GM04503 (cell line): ENCODE measurements around the gene ROCK2.
A peak's percentile ranks its signal among the peaks of the same experiment; 100 is the strongest.
"Not testable (repeated sequence)": the region's sequence is repeated elsewhere in the genome, so short reads cannot be mapped to it uniquely, and the experiment has no call there.

Experiments used
- DNase-seq: peaks from one replicate; pipeline ENCODE4 v3.0.0-alpha.2; 2012; ENCODE audit warnings: low read depth

ROCK2 gene

DNA sequence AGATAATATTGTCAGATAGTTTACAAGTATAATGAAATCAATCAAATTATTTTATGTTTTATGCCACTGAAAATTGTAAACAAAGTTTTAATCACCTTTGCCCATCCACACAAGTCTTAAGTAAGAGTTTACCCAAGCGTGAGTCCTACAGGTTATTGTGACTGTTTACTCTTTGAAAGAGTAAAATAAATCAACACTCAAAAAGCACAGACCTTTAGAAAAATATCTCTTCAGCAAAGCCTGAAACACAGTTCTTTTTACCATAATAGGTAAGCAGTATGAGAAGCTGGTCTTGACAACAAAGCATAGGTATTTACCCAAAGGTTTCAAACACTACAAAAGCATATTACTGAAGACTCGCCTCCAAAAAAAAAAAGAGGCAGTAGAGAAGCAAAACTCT is 3.7 kb downstream of the ROCK2 start:
- DNase-seq, result no peak

DNA sequence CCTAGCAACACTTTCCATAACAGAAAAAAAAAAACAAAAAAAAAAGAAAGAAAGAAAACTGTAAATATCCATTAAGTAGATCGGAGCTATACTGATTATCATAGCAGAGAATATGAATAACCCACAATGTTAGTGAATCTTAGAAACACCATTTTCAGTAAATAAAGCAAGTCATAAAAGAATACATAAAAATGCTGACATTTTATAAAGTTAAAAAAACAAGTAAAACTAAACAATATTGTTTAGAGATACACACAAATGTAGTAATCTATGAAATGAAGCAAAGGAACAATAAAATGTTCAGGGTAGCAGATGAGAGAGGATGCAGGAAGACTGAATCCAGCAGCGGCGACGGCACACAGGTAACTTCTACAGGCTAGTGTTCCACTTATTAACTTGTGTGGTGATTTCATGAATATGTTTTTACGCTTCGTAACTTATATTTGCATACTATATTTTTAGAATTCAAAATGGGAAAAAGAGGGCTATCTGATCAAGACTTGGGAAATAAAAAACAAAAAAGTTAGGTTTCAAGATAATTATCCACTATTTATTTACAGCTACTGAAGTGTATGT is 4.8 kb downstream of the ROCK2 start:
- no peak for DNase-seq

DNA sequence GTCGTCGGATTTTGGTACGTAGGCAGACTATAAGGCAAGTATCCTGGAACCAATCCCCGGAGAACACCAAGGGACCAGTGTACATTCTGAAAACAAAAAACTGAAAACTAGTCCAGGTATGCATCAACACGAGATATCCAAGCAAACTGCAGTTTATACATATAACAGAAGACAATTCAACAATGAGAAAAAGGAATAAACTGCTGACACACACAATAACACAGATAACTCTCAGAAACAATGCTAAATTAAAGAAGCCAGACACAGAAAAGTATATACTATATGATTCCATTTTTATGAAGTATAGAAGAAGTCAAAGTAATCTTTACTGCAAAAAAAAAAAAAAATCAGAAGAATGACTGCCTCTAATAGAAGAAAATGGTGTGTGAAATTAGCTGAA is 5.9 kb downstream of the ROCK2 start:
- DNase-seq, result no peak

DNA sequence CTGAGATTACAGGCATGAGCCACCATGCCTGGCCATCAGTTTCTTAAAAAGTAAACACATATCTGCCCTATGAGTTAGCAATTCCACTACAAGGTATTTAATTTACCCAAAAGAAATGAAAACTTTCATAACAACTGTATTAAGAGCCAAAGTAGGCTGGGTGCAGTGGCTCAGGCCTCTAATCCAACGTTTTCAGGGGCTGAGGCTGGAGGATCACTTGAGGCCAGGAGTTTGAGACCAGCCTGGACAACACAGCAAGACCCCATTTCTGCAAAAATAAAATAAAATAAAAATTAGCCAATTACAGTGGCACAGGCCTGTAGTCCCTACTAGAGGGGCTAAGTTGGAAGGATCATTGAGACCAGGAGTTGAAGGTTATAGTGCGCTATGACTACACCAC is 6.5 kb downstream of the ROCK2 start:
- no peak for DNase-seq

DNA sequence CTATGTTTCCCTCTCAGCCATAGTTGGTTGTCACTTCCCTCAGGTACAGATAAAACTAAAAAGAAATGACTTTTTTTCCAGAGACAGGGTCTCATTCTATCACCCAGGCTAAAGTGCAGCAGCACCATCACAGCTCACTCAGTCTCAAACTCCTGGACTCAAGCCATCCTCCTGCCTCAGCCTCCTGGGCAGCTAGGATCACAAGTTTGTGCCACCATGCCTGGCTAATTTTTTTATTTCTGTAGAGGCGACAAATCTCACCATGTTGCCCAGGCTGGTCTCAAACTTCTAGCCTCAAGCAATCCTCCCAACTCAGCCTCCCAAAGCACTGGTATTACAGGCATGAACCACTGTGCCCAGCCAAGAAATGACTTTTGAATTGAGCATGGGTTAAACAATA is 8.2 kb downstream of the ROCK2 start:
- DNase-seq, result no peak

- DNase-seq, result no peak
These were observed 10.8 kb downstream of the ROCK2 start for GRCh38 chr2:11333427-11334183.

DNA sequence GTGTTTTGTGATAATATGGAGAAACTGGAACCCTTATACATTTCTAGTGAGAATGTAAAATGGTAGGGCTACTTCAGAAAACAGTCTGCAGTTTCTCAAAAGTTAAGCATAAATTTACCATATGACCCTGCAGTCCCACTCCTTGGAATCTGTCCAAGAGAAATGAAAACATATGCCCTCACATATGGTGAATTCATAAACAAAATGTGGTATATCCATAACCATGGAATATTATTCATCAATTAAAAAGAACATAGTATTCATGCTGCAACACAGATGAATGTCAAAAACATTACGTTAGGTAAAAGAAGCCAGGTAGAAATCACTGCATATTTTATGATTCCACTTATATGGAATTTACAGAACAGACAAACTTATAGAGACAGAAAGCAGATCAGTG is 11.8 kb downstream of the ROCK2 start:
- DNase-seq, result no peak

DNA sequence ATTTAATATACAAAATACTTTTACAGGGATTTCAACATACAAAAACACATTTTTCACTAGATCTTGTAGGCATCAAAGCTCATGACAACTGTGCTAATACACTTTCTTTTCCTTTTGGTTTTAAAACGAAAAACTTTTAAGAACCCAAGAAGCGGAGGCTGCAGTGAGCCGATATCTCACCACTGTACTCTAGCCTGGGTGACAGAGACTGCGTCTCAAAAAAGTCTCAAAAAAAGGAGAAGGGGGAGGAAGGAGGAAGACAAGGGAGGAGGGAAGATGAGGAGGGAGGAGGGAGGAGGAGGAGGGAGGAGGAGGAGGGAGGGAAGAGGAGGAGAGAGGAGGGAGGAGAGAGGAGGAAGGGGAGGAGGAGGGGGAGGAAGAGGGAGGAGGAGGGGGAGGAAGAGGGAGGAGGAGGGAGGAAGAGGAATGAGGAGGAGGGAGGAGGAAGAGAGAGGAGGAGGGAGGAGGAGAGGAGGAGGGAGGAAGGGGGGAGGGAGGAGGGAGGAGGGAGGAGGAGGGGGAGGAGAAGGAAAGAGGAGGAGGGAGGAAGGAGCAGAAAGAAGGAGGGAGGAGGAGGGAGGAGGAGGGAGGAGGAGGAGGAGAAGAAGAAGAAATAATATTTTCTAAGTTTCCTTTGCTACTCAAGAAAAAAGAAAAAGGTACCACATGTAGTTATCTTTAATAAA is 13.8 kb downstream of the ROCK2 start:
- DNase-seq, result no peak

- peak; percentile 44 for DNase-seq
These were observed 14.7 kb downstream of the ROCK2 start for GRCh38 chr2:11329776-11330175.

DNA sequence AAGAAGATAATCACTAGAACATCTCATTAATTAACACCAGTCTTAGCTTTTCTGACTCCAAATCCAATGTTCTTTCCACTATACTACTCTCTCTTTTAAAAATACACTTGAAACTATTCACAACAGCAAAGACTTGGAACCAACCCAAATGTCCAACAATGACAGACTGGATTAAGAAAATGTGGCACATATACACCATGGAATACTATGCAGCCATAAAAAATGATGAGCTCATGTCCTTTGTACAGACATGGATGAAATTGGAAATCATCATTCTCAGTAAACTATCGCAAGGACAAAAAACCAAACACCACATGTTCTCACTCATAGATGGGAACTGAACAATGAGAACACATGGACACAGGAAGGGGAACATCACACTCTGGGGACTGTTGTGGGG is 15.9 kb downstream of the ROCK2 start:
- not testable (repeated sequence) for DNase-seq

- DNase-seq, result no peak
These were observed 16.6 kb downstream of the ROCK2 start for GRCh38 chr2:11327871-11328270.

- no peak for DNase-seq
These were observed 17.7 kb downstream of the ROCK2 start for GRCh38 chr2:11326677-11327211.

- DNase-seq, result no peak
These were observed 18.3 kb downstream of the ROCK2 start for GRCh38 chr2:11325961-11326676.

DNA sequence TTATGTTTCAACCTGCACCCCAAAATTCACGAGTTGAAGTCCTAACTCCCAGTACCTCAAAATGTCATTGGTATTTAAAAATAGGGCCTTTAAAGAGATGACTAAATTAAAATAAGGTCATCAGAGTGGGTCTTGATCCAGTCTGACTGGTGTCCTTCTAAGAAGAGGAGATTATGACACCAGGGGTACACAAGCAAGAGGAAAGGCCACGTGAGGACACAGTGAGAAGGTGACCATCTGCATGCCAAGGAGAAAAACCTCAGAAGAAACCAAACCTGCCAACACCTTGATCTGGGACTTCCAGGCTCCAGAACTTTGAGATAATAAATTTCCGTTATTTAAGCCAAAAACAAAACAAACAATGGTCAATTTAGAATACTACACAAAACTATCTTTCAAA is 22.6 kb downstream of the ROCK2 start:
- DNase-seq, result no peak

DNA sequence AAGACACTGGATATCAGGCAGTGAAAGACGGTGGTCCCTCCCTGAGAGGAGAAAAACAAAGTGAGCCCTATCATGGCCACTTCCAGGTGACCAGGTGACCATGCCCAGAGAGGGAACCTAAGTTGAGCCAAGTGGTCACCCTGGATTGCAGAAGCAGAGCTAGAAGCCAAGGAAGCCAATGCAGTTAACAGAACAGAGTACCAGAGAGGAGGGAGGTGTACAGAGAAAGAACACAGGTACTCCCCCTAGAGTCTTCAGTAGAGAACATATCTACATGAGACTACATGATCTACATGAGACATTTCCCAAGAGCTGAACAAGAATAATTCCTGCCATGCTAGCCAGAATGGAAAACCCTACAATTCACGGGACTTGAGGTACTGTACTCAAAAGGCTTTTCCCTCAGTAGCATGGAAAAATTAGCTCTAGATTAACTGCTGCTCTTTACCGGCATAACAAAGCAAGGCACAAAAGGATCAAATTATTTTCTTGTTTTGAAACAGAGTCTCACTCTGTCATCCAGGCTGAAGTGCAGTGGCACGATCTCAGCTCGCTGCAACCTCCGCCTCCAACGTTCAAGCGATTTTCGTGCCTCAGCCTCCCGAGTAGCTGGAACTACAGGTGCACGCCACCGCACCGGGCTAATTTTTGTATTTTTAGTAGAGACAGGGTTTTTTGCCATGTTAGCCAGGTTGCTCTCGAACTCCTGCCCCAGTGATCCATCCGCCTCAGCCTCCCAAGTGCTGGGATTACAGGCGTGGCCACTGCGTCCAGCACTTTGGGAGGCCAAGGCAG is 23.5 kb downstream of the ROCK2 start:
- DNase-seq, result no peak

DNA sequence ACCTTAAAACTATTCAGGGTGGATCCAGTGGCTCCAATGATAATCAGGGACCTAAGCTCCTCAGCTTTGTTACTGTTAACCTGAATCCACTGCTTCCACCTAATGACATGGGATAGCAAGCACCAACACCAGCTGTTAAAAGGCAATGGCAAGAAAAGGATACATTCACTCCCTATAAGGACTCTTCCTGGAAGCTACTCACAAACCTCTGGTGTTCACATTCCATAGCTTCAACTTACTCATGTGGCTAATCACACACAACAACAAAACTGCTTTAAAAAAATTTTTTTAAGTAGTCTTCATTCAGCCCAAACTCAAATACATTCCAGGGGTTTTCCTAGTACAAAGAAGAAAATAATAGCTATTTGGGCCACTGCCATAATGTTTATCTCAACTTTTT is 24.5 kb downstream of the ROCK2 start:
- DNase-seq, result no peak

DNA sequence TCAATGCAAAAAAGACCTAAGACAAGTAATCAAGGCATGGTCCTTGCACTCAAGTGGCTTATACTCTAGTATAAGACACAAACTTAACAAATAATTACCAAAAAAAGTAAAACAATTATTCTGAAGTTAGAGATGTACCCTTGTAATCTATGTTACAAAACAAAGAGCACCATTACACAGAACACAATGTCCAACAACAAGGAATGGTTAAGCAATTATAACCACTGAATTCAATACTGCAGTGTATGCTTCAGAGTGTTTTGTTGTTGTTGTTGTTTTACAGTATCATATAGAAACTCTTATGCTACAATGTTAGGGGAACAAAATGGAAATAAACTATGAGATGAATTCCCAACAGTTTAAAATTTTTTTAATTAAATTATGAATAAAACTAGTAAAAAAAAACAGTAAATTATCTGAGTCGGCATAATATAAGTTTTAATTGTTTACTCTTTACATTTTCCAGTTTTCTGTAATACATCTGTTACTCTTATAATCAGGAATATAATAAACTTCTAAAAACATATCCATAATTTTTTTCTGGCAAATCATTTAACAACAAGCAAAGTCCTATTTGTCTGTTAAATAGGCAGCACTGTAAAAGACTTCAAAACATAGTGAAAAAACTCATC is 29.2 kb downstream of the ROCK2 start:
- DNase-seq, result no peak

- no peak for DNase-seq
These were observed 29.9 kb downstream of the ROCK2 start for GRCh38 chr2:11314487-11314886.

DNA sequence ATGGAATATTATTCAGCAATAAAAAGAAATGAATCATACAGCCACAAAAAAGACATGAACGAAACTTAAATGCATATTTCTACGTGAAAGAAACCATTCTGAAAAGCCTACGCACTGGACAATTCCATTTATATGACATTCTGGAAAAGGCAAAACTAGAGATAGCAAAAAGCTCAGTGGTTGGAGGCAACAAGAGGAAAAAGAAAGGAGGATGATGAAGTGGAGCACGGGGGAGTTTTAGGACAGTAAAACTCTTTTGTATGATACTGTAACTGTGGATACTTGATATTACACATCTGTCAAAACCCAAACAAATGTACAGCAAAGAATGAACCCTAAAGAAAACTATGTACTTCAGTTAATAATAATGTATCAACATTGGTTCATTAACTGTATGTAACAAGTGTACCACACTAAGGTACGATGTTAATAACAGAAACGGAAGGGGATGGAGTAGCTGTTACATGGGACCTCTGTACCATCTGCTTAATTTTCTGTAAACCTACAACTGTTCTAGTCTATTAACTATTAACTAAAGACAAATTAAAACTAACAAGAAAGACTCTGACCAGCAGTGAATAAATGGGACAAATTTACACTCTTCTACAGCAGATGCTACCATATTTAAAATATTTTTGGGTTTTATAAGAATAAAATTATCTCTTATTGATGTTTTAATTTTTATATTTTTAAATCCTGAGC is 31.5 kb downstream of the ROCK2 start:
- DNase-seq, result no peak

DNA sequence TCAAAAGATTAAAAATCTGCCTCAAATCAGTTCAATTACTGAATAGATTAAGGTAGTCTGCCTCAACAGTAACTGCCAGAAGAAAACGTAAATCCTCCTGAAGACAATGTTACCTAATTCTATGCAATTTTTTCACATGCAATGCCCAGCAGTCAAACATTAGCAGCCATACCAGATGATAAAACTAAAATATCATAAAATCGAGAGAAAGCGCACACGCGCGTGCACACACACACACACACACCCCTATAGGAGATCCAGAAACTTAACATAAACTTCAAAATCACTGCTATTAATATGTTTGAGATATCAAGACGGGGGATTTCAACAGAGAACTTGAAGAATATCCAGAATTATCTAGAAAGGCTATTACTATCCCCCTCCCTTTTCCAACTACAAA is 32.9 kb downstream of the ROCK2 start:
- no peak for DNase-seq

DNA sequence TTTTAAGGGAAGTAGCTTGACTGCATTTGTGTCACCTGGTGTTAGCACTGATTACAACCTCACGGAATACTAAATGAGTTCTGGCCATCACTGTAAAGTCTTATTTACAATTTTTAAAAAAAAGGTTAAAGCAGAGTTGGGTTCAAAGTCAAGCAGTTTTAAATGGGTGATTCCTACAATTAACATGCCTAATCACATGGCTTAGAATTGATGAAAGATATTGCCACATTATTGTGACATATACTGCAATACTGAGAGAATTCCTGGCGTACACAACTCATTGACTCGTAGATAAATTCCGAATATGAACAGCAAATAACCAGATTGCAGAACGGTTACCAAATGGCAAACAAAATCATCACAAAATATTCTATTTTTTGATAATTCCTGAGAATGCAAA is 34.2 kb downstream of the ROCK2 start:
- DNase-seq, result no peak
